ENCODE measurements around the gene GYS1. TPM values are rescaled to one million over a fixed set of nuclear protein-coding genes. Genes with fewer than 3 reads are reported as not detected.
"Not testable (repeated sequence)": the region's sequence is repeated elsewhere in the genome, so short reads cannot be mapped to it uniquely, and the experiment has no call there.

Gene GYS1
- total RNA-seq, 1 experiment from 2014 or later: 62.7 TPM

DNA sequence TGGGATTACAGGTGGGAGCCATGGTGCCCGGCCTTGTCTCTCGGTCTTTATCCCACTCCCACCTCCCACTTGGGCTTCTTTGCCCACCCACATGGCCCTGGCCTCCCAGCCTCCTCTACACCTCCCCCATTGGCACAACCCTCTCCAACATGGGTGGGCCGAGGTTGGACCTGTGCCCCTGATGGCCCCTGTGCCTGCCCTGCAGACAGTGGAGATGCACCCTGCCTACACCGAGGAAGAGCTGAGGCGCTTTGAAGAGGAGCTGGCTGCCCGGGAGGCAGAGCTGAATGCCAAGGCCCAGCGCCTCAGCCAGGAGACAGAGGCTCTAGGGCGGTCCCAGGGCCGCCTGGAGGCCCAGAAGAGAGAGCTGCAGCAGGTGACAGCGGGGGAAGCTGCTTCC lies 72.2 kb downstream of the GYS1 start:
- no peaks in the 10 kb centered on the region for H3K9me3 Mint-ChIP-seq (ENCODE audit: unreplicated experiment)
- intact Hi-C loops (cut with micrococcal nuclease; ENCODE audit: unreplicated experiment): no loop called here
- no peaks in the 10 kb centered on the region for H3K4me1 Mint-ChIP-seq (ENCODE audit: low read depth, unreplicated experiment)
- no peak overlapping the region for H3K27ac Mint-ChIP-seq (ENCODE audit: unreplicated experiment)
- H3K9me3 ChIP-seq: no peaks in the 10 kb centered on the region
- no peak for TF ChIP-seq CTCF (IDR thresholded peaks at IDR 0.05; ENCODE audit: insufficient read depth in 1 of 2, low read depth in 1 of 2, low read length in 1 of 2, severe bottlenecking in 1 of 2, unreplicated experiment in 1 of 2)
- no peaks in the 10 kb centered on the region for H3K27me3 Mint-ChIP-seq (ENCODE audit: insufficient read depth, unreplicated experiment)
- H3K27me3 ChIP-seq (replicated peaks; ENCODE audit: control insufficient read depth, insufficient read depth, low read length): no peaks in the 10 kb centered on the region
- H3K36me3 Mint-ChIP-seq (ENCODE audit: insufficient read depth, unreplicated experiment): peaks cover 22% of the 10 kb centered on the region
- no TSS peak for BruUV-seq (replicated peaks)
- no peak overlapping the region for H3K4me3 ChIP-seq (ENCODE audit: low read depth, low read length)
- ChIA-PET POLR2A (no interaction called here), CTCF (no interaction called here)
- H3K4me3 Mint-ChIP-seq (ENCODE audit: unreplicated experiment): no peak overlapping the region
- peaks cover 2% of the 10 kb centered on the region; the same call in 1 of the 2 replicates for H3K36me3 ChIP-seq (ENCODE audit: control insufficient read depth, insufficient read depth, low read length)
- no peak for DNase-seq
- H3K4me1 ChIP-seq: no peaks in the 10 kb centered on the region

DNA sequence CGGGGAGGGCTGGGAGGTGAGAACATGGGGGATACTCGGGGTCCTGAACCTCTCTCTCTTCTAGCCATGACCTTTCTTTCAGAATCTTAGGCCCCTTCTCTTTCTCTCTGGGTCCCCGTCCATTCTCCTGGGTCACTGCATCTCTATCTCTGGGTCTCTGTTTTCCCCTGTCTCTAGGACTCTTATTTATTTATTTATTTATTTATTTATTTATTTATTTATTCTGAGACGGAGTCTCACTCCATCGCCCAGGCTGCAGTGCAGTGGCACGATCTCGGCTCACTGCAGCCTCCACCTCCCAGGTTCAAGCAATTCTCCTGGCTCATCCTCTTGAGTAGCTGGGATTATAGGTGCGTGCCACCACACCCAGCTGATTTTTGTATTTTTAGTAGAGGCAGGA lies 73.8 kb downstream of the GYS1 start:
- H3K36me3 Mint-ChIP-seq (ENCODE audit: insufficient read depth, unreplicated experiment): peaks cover 25% of the 10 kb centered on the region

DNA sequence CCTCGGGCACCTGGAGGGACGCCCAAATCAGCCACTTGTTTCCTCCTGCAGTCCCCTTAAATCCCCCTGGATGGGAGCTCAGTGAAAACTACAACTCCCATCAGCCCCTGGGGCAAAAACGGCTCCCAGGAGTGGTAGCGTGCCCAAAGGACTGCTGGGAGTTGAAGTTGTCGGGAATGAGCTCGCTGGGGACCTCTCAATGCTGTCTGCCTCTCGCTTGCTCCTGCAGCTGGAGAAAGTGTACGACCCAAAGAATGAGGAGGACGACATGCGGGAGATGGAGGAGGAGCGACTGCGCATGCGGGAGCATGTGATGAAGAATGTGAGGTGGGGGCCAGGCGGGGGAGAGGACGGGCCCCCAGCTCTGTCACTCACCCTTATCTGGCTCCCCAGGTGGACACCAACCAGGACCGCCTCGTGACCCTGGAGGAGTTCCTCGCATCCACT lies 74.3 kb downstream of the GYS1 start:
- Histone ChIP-seq H3K4me1 (no peaks in the 10 kb centered on the region), H3K9me3 (no peaks in the 10 kb centered on the region), H3K4me3 (ENCODE audit: low read depth, low read length) (no peak overlapping the region), H3K27me3 (replicated peaks; ENCODE audit: control insufficient read depth, insufficient read depth, low read length) (no peaks in the 10 kb centered on the region), H3K36me3 (ENCODE audit: control insufficient read depth, insufficient read depth, low read length) (peaks cover 3% of the 10 kb centered on the region)
- Mint-ChIP-seq H3K4me3 (ENCODE audit: unreplicated experiment) (no peak overlapping the region), H3K36me3 (ENCODE audit: insufficient read depth, unreplicated experiment) (peaks cover 29% of the 10 kb centered on the region), H3K27me3 (ENCODE audit: insufficient read depth, unreplicated experiment) (no peaks in the 10 kb centered on the region), H3K9me3 (ENCODE audit: unreplicated experiment) (no peaks in the 10 kb centered on the region), H3K4me1 (ENCODE audit: low read depth, unreplicated experiment) (no peaks in the 10 kb centered on the region), H3K27ac (ENCODE audit: unreplicated experiment) (peak overlapping the region; percentile 14)
- TF ChIP-seq CTCF (IDR thresholded peaks at IDR 0.05; ENCODE audit: insufficient read depth in 1 of 2, low read depth in 1 of 2, low read length in 1 of 2, severe bottlenecking in 1 of 2, unreplicated experiment in 1 of 2): no peak
- BruUV-seq (replicated peaks): no TSS peak
- ChIA-PET CTCF (interaction anchor here (1.0 to 1.1 kb wide), 4 partner anchors 14 to 74 kb away, joined by 3 to 5 read pairs (median 3); partner anchors contain the start of genes DHDH and NUCB1), POLR2A (interaction anchor here (0.5 to 1.1 kb wide), 5 partner anchors 15 to 158 kb away, joined by 3 to 9 read pairs (median 5); partner anchors contain the start of gene DHDH)
- intact Hi-C loops (cut with micrococcal nuclease; ENCODE audit: unreplicated experiment): no loop called here
- DNase-seq: peak; percentile 62 to 64

More for the DNA sequence above, 73.8 kb downstream of the GYS1 start:
- DNase-seq; intact Hi-C loops (cut with micrococcal nuclease; ENCODE audit: unreplicated experiment); H3K9me3 ChIP-seq; H3K4me1 Mint-ChIP-seq (ENCODE audit: low read depth, unreplicated experiment); H3K4me3 Mint-ChIP-seq (ENCODE audit: unreplicated experiment); BruUV-seq (replicated peaks); H3K27me3 ChIP-seq (replicated peaks; ENCODE audit: control insufficient read depth, insufficient read depth, low read length); H3K27me3 Mint-ChIP-seq (ENCODE audit: insufficient read depth, unreplicated experiment); H3K9me3 Mint-ChIP-seq (ENCODE audit: unreplicated experiment); H3K36me3 ChIP-seq (ENCODE audit: control insufficient read depth, insufficient read depth, low read length); H3K4me3 ChIP-seq (ENCODE audit: low read depth, low read length); H3K4me1 ChIP-seq: not testable (repeated sequence)
- CTCF ChIA-PET: interaction anchor here (1.0 to 1.1 kb wide), 4 partner anchors 14 to 75 kb away, joined by 3 to 5 read pairs (median 3); partner anchors contain the start of genes DHDH and NUCB1
- H3K27ac Mint-ChIP-seq (ENCODE audit: unreplicated experiment): peak overlapping the region; percentile 14
- POLR2A ChIA-PET: interaction anchor here (0.5 to 1.1 kb wide), 5 partner anchors 43 to 175 kb away, joined by 4 to 9 read pairs (median 5); no protein-coding TSS in a partner anchor

Small RNA genes lying within 50 kb of the gene (microRNA-seq; reads per million reads assigned to microRNA genes)
- not detected for gene MIR6798

Other genes with a start within 250 kb of the GYS1 start
- 8.9 and 10.3 TPM in 2 replicates for gene IZUMO1, start 246.4 kb downstream of the GYS1 start, total RNA-seq (2022)
- 26.1 and 30.5 TPM in 2 replicates for gene FUT1, start 240.7 kb downstream of the GYS1 start, total RNA-seq (2022)
- 1.9 and 3.0 TPM in 2 replicates for gene FGF21, start 237.8 kb downstream of the GYS1 start, total RNA-seq (2022)
- 106 and 109 TPM in 2 replicates for gene BCAT2, start 182.3 kb downstream of the GYS1 start, total RNA-seq (2022)
- gene HSD17B14, start 156.8 kb downstream of the GYS1 start, total RNA-seq (2022): 27.8 and 30.8 TPM in 2 replicates
- gene PLEKHA4, start 124.7 kb downstream of the GYS1 start, total RNA-seq (2022): 3.9 and 5.6 TPM in 2 replicates
- 83.3 and 94.7 TPM in 2 replicates for gene PPP1R15A, start 120.9 kb downstream of the GYS1 start, total RNA-seq (2022)
- gene TULP2, start 94.6 kb downstream of the GYS1 start, total RNA-seq (2022): 0.61 and 1.1 TPM in 2 replicates
- gene NUCB1, start 93.0 kb downstream of the GYS1 start, total RNA-seq (2022): 140 and 142 TPM in 2 replicates
- 2.6 and 3.3 TPM in 2 replicates for gene DHDH, start 59.6 kb downstream of the GYS1 start, total RNA-seq (2022)
- 107 and 110 TPM in 2 replicates for gene BAX, start 38.4 kb downstream of the GYS1 start, total RNA-seq (2022)
- gene FTL, start 28.0 kb downstream of the GYS1 start, total RNA-seq (2022): 2,542 and 2,963 TPM in 2 replicates
- 165 and 172 TPM in 2 replicates for gene RUVBL2, start 578 bp upstream of the GYS1 start, total RNA-seq (2022)
- gene LHB, start 23.8 kb upstream of the GYS1 start, total RNA-seq (2022): 0.68 TPM in 1 of 2 replicates, not detected in the other
- not detected in 2 replicates for gene CGB3, start 31.0 kb upstream of the GYS1 start, total RNA-seq (2022)
- not detected in 2 replicates for gene CGB2, start 38.6 kb upstream of the GYS1 start, total RNA-seq (2022)
- not detected in 2 replicates for gene CGB1, start 43.6 kb upstream of the GYS1 start, total RNA-seq (2022)
- gene CGB5, start 50.5 kb upstream of the GYS1 start, total RNA-seq (2022): 0.49 TPM in 1 of 2 replicates, not detected in the other
- gene CGB8, start 55.8 kb upstream of the GYS1 start, total RNA-seq (2022): not detected in 2 replicates
- gene CGB7, start 64.4 kb upstream of the GYS1 start, total RNA-seq (2022): 2.2 and 3.0 TPM in 2 replicates
- 9.1 and 10.2 TPM in 2 replicates for gene NTF4, start 71.5 kb upstream of the GYS1 start, total RNA-seq (2022)
- 1.1 and 1.2 TPM in 2 replicates for gene KCNA7, start 79.4 kb upstream of the GYS1 start, total RNA-seq (2022)
- gene SNRNP70, start 92.1 kb upstream of the GYS1 start, total RNA-seq (2022): 251 and 259 TPM in 2 replicates
- 11.8 and 12.7 TPM in 2 replicates for gene LIN7B, start 121.1 kb upstream of the GYS1 start, total RNA-seq (2022)
- 1.7 and 2.1 TPM in 2 replicates for gene C19orf73, start 125.8 kb upstream of the GYS1 start, total RNA-seq (2022)
- gene PPFIA3, start 126.2 kb upstream of the GYS1 start, total RNA-seq (2022): 11.8 and 12.7 TPM in 2 replicates
- gene HRC, start 162.1 kb upstream of the GYS1 start, total RNA-seq (2022): not detected in 2 replicates
- gene TRPM4, start 164.5 kb upstream of the GYS1 start, total RNA-seq (2022): 27.8 and 31.4 TPM in 2 replicates